Loucy (cell line): ENCODE measurements around the gene ASXL1.

Experiments
- EZH2phosphoT487 ChIP-seq: fragments of 200-600 bp; IDR thresholded peaks from 2 replicates; pipeline ENCODE4 v1.6.1; 2018; ENCODE audit warnings: antibody characterized with exemption, mild to moderate bottlenecking, moderate library complexity, borderline replicate concordance
- TF ChIP-seq, protein P1 (sequence below): fragments of 200-600 bp; sonication (generic); conservative IDR thresholded peaks from 2 replicates; pipeline ENCODE4 v1.5.1; 2014; ENCODE audit warnings: mild to moderate bottlenecking, antibody characterized with exemption, low read length

- TF ChIP-seq, protein P1, sequence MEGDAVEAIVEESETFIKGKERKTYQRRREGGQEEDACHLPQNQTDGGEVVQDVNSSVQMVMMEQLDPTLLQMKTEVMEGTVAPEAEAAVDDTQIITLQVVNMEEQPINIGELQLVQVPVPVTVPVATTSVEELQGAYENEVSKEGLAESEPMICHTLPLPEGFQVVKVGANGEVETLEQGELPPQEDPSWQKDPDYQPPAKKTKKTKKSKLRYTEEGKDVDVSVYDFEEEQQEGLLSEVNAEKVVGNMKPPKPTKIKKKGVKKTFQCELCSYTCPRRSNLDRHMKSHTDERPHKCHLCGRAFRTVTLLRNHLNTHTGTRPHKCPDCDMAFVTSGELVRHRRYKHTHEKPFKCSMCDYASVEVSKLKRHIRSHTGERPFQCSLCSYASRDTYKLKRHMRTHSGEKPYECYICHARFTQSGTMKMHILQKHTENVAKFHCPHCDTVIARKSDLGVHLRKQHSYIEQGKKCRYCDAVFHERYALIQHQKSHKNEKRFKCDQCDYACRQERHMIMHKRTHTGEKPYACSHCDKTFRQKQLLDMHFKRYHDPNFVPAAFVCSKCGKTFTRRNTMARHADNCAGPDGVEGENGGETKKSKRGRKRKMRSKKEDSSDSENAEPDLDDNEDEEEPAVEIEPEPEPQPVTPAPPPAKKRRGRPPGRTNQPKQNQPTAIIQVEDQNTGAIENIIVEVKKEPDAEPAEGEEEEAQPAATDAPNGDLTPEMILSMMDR: no peak
- TF ChIP-seq EZH2phosphoT487: no peak
Observed at GRCh38 chr20:32325706-32326503, 32.2 kb upstream of the ASXL1 start.
